Measurements from ENCODE around the gene NDUFB3. TPM values are rescaled to one million over a fixed set of nuclear protein-coding genes. Genes with fewer than 3 reads are reported as not detected.
"Not testable (repeated sequence)": the region's sequence is repeated elsewhere in the genome, so short reads cannot be mapped to it uniquely, and the experiment has no call there.

Gene NDUFB3
- total and polyA plus RNA-seq, 2 experiments from 2014 or later = 34.3 to 230 TPM

GRCh38 chr2:201024518-201024917 lies 47.3 kb upstream of the NDUFB3 start:
- no peak overlapping the region for H3K4me3 Mint-ChIP-seq
- H3K4me1 Mint-ChIP-seq = no peaks in the 10 kb centered on the region
- DNase-seq (ENCODE audit: low spot score) (no peak), ATAC-seq (no peak)
- Histone ChIP-seq H2AFZ (no peak overlapping the region), H3K4me3 (no peak overlapping the region), H3K27me3 (ENCODE audit: insufficient read depth) (no peaks in the 10 kb centered on the region), H3K79me2 (replicated peaks; ENCODE audit: insufficient read depth) (0 out of 2 replicates have a peak, but pooled peaks cover 3% of the 10 kb centered on the region), H3F3A (replicated peaks; ENCODE audit: low read depth) (no peaks in the 10 kb centered on the region), H3K4me2 (no peak overlapping the region), H4K20me1 (replicated peaks; ENCODE audit: insufficient read depth) (no peaks in the 10 kb centered on the region; the same call in 1 of the 2 replicates), H3K27ac (ENCODE audit: low read depth) (no peak overlapping the region), H3K4me1 (ENCODE audit: insufficient read depth) (no peaks in the 10 kb centered on the region), H3K9me2 (ENCODE audit: insufficient read depth) (no peaks in the 10 kb centered on the region), H3K36me3 (ENCODE audit: insufficient read depth) (no peaks in the 10 kb centered on the region)
- no peak overlapping the region for H3K27ac Mint-ChIP-seq
- peaks cover under 1% of the 10 kb centered on the region; the same call in 1 of the 3 replicates for H3K9me3 Mint-ChIP-seq
- H3K36me3 Mint-ChIP-seq (ENCODE audit: low read depth) = no peaks in the 10 kb centered on the region; the same call in 2 of the 3 replicates
- peaks cover 3% of the 10 kb centered on the region for H3K27me3 Mint-ChIP-seq (ENCODE audit: insufficient read depth, low read depth, poor library complexity)
- TF ChIP-seq CREB1 (CRISPR knock-in tag; IDR thresholded peaks at IDR 0.05; ENCODE audit: low read depth) (no peak), NANOG (IDR thresholded peaks at IDR 0.05; ENCODE audit: borderline replicate concordance) (no peak), ZNF331 (CRISPR knock-in tag; IDR thresholded peaks at IDR 0.05; ENCODE audit: low read depth) (no peak), JUNB (IDR thresholded peaks at IDR 0.05; ENCODE audit: unreplicated experiment) (no peak), ETS1 (IDR thresholded peaks at IDR 0.05) (no peak), STAT1 (IDR thresholded peaks at IDR 0.05; ENCODE audit: unreplicated experiment) (no peak)

- H2AFZ ChIP-seq; H4K20me1 ChIP-seq (replicated peaks; ENCODE audit: insufficient read depth); H3K4me2 ChIP-seq; DNase-seq (ENCODE audit: low spot score); H3K36me3 ChIP-seq (ENCODE audit: insufficient read depth); H3K27me3 ChIP-seq (ENCODE audit: insufficient read depth); H3K27ac ChIP-seq (ENCODE audit: low read depth); H3K4me3 ChIP-seq; H3K27ac Mint-ChIP-seq; H3K4me3 Mint-ChIP-seq; H3F3A ChIP-seq (replicated peaks; ENCODE audit: low read depth); H3K4me1 ChIP-seq (ENCODE audit: insufficient read depth); H3K27me3 Mint-ChIP-seq (ENCODE audit: insufficient read depth, low read depth, poor library complexity); H3K79me2 ChIP-seq (replicated peaks; ENCODE audit: insufficient read depth); H3K9me2 ChIP-seq (ENCODE audit: insufficient read depth); ATAC-seq; H3K4me1 Mint-ChIP-seq: not testable (repeated sequence)
- H3K9me3 Mint-ChIP-seq = peaks cover 33% of the 10 kb centered on the region; the same call in 2 of the 3 replicates
- peaks cover 11% of the 10 kb centered on the region; the same call in 2 of the 3 replicates for H3K36me3 Mint-ChIP-seq (ENCODE audit: low read depth)
Observed at GRCh38 chr2:201034355-201034754, 37.4 kb upstream of the NDUFB3 start.

GRCh38 chr2:201038361-201038760 lies 33.4 kb upstream of the NDUFB3 start:
- not testable (repeated sequence) for H3K4me2 ChIP-seq; H3F3A ChIP-seq (replicated peaks; ENCODE audit: low read depth); H3K4me3 Mint-ChIP-seq; H3K79me2 ChIP-seq (replicated peaks; ENCODE audit: insufficient read depth); DNase-seq (ENCODE audit: low spot score); H3K9me2 ChIP-seq (ENCODE audit: insufficient read depth); H3K4me3 ChIP-seq; ATAC-seq; H4K20me1 ChIP-seq (replicated peaks; ENCODE audit: insufficient read depth); H3K36me3 ChIP-seq (ENCODE audit: insufficient read depth); H3K27ac Mint-ChIP-seq; H2AFZ ChIP-seq; H3K4me1 ChIP-seq (ENCODE audit: insufficient read depth); H3K27ac ChIP-seq (ENCODE audit: low read depth); H3K27me3 Mint-ChIP-seq (ENCODE audit: insufficient read depth, low read depth, poor library complexity); H3K27me3 ChIP-seq (ENCODE audit: insufficient read depth); H3K4me1 Mint-ChIP-seq
- Mint-ChIP-seq H3K36me3 (ENCODE audit: low read depth) (peaks cover 26% of the 10 kb centered on the region; the same call in 2 of the 3 replicates), H3K9me3 (peaks cover 46% of the 10 kb centered on the region; the same call in 2 of the 3 replicates)

Measured in GM23338 (cell line).